Suppressor macrophage treated with lipopolysaccharide for 4 hours (primary cell): ENCODE results near the gene TNFRSF11A.

Source experiments
- DNase-seq: peaks from one replicate; pipeline ENCODE4 v3.0.0-alpha.2; 2020

Gene TNFRSF11A

GRCh38 chr18:62324917-62325805 lies at the start of gene TNFRSF11A:
TSS of gene TNFRSF11A (plus strand) at chr18:62325310. CDS start at chr18:62325353, 43 bp downstream.
- DNase-seq: peak; percentile 61

GRCh38 chr18:62277045-62277444 lies 48.1 kb upstream of the TNFRSF11A start:
- DNase-seq: no peak

- no peak for DNase-seq
Observed at GRCh38 chr18:62279561-62279960, 45.5 kb upstream of the TNFRSF11A start.

- no peak for DNase-seq
Observed at GRCh38 chr18:62280058-62280457, 45.1 kb upstream of the TNFRSF11A start.

GRCh38 chr18:62280786-62281185 lies 44.3 kb upstream of the TNFRSF11A start:
- peak; percentile 65 for DNase-seq

GRCh38 chr18:62281684-62282083 lies 43.4 kb upstream of the TNFRSF11A start:
- peak; percentile 85 for DNase-seq

- DNase-seq: no peak
Observed at GRCh38 chr18:62282188-62282629, 42.9 kb upstream of the TNFRSF11A start.

GRCh38 chr18:62284637-62285036 lies 40.5 kb upstream of the TNFRSF11A start:
- no peak for DNase-seq

GRCh38 chr18:62285281-62285680 lies 39.8 kb upstream of the TNFRSF11A start:
- DNase-seq: peak; percentile 20

- no peak for DNase-seq
Observed at GRCh38 chr18:62287781-62288664, 37.1 kb upstream of the TNFRSF11A start.

- peak; percentile 79 for DNase-seq
Observed at GRCh38 chr18:62288665-62289008, 36.5 kb upstream of the TNFRSF11A start.

- DNase-seq: peak; percentile 11
Observed at GRCh38 chr18:62289047-62289446, 36.1 kb upstream of the TNFRSF11A start.

GRCh38 chr18:62294073-62294472 lies 31.0 kb upstream of the TNFRSF11A start:
- no peak for DNase-seq

- DNase-seq: no peak
Observed at GRCh38 chr18:62300359-62300963, 24.6 kb upstream of the TNFRSF11A start.

- DNase-seq: no peak
Observed at GRCh38 chr18:62301322-62301721, 23.8 kb upstream of the TNFRSF11A start.

- DNase-seq: no peak
Observed at GRCh38 chr18:62312851-62313250, 12.3 kb upstream of the TNFRSF11A start.

- DNase-seq: no peak
Observed at GRCh38 chr18:62318228-62319180, 6.6 kb upstream of the TNFRSF11A start.

- no peak for DNase-seq
Observed at GRCh38 chr18:62321201-62321600, 3.9 kb upstream of the TNFRSF11A start.

- no peak for DNase-seq
Observed at GRCh38 chr18:62323483-62324180, 1.5 kb upstream of the TNFRSF11A start.

GRCh38 chr18:62324181-62324828 lies 805 bp upstream of the TNFRSF11A start:
- peak; percentile 42 for DNase-seq
